ENCODE data around the gene PSG2.
"Not testable (repeated sequence)": the region's sequence is repeated elsewhere in the genome, so short reads cannot be mapped to it uniquely, and the experiment has no call there.

PSG2 gene

DNA sequence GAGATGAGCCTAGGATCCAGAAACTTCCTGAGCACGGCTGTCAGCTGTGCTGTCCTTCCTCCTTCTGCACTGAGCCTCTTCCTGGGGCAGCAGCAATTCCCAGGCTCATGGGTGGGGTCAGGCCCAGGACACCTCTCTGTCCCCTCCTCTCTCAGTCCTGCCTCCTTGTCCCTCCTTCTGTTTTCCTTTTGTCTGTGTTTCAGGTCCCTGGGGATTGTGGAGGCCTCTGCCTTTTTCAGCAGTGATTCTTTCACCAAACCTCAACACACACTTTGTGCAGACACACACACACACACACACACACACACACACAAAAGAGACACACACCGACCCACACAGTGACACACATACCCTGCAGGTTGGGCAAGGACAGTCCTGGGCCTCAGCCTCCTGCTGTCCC lies at the start of gene PSG2:
PSG2 (minus strand) TSS at position 101 of the 400 bp plus-strand sequence. CDS start 132 bp downstream, outside the sequence.
- DNase-seq (ENCODE audit: low spot score) = not testable (repeated sequence)

DNA sequence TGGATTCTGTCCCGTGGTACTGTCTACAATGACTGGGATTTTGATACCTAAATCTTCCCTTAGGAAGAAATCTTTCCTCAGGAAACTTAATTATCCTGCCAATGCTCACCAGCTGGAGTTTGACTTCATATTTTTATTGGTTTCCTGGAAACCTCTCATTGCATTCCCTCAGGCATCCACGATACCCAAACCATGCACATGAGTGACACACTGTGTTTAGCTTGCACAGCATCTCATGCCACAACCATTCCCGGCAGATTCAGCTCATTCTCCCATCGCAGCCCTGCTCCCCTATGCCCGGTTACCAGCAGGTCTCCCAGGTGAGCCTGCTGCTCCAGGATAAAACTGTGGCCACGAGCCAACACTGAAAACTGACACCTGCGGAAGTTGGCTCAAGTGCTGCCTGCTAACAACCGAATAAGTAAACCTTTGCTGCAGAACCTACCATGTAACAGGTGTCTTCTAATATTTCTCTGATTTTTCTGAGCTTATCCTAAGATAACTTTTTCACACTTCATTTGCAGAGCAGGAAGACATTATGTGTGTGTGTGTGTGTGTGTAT lies 48.9 kb upstream of the PSG2 start:
- not testable (repeated sequence) for DNase-seq (ENCODE audit: low spot score)

DNA sequence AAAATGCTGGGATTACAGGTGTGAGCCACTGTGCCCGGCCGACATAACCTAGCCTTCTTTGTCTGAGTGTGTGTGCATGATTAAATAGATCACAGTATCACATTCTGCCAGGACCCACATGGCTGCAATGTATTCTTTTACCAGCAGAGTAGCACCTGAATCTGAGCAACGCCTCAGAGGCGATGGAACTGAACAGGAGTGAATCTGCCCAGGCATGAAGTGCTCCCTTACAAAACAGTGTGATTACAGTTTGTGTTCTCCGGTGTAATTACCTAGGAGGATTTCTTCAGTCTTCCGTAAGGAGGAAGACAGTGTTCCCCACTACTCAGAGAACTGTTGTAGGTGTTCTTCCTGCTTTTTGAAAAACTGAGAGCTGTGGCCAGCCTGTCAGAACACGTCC lies 46.7 kb upstream of the PSG2 start:
- DNase-seq (ENCODE audit: low spot score) = not testable (repeated sequence)

DNA sequence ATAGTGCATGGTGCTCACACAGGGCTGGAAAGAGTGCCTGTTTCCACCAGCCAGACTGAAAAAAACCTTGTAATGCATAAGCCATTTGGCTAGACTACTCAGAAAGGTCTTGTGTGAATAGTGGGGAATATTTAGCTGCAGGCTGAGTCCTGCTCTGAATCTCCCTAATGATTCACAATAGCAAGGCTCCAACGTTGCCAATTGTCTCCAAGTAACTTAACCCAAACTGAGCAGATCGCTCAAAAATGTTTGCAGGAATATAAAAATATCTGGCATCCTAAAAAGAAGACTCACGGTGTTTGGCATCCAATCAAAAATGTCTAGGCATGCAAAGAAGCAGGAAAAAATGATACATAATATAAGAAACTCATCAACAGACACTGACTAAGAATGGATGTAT lies 44.8 kb upstream of the PSG2 start:
- not testable (repeated sequence) for DNase-seq (ENCODE audit: low spot score)

DNA sequence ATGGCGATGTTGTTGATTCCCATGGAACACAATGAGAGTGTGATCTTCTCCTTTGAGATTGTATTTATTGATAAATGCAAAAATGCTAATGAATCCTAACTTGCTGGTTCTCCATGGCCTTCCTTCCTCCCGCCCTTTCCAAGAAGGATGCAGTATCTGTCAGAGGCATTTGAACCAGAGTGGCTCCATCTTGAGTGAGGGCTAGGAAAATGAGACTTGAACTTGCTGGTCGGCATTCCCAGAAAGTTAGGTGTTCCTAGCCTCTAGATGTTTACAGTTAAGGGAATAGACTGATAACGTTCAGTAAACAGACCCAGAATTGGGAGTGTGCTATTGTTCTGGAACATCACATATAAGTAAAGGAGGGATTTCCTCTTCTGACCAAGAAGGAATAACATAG lies 44.2 kb upstream of the PSG2 start:
- no peak for DNase-seq (ENCODE audit: low spot score)

DNA sequence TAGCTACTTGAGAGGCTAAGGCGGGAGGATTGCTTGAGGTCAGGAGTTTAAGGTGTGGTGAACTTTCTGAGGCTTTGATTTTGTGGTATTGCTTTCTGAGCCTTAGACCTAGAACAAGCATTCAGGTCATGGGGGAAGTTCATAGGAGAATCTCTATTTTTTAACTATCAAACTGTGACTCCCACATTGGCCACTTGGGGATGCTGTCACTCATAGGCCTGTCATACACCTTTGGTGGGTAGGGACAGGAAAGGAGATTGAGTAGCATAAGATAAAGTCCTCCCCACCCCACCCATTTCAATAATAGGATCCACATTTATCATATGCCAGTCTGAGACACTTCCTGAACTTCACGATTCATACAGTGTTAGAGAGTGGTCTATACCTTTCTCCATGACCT lies 41.9 kb upstream of the PSG2 start:
- DNase-seq (ENCODE audit: low spot score) = no peak

DNA sequence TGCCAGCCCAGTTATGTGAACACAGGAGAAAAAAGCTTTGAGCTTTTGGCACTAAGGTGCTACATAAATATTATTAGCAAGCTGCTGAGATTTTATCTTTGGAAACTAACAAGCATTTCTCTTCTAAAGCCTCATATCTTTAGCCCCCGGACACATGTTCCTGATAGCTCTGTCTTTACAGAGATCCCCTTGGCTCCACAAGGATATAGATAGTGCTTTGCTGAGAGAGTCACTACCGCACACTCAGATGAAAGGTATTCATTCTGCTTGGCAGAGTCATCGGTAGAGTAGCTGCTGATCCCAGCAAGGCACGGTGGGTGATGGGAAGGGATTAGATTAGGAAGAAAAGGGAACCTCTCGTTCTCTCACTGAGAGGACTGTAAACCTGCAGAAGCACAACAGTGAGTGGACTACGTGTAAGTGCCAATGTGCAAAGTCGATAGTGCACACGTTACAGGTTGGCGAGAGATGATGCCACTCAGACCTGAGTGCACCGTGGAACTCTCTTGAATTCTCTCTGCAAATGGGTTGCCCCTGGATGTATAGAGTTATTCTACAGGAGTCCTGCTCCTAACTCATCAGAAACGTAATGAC lies 38.0 kb upstream of the PSG2 start:
- DNase-seq (ENCODE audit: low spot score) = not testable (repeated sequence)

DNA sequence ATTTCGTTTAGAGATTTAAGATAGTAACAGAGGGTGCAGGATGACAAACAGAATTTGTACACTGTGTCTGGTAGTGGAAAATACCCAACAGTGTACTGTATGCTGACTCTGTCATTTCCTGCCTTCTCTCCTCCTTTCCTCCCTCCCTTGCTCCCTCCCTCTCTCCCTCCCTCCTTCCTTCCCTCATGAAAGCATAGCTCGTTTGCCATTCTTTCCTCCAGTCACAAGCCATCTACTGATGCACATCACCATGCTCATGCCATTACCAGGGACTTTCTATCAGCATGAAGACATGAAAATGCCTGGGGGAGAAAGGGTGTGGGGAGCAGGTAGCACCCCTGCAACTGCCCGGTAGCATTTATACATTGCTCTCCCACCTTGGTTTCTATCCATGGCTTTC lies 37.0 kb upstream of the PSG2 start:
- not testable (repeated sequence) for DNase-seq (ENCODE audit: low spot score)

DNA sequence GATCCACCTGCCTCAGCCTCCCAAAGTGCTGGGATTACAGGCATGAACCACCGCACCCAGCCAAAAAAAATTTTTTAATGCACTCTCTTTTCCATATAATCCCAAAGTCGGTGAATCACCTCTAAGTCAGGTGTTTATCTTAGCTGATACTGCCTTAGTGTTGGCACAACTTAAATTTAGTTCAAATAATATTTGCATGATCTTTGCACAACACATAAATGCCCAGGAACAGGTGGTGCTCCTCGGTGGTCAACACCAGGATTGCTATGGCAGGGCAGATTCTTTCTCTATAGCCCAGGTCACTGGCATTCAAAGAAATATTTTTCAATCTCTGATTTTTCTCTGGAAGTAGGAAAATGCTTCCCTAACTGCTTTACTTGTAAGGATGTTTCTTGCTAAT lies 33.9 kb upstream of the PSG2 start:
- DNase-seq (ENCODE audit: low spot score) = not testable (repeated sequence)

DNA sequence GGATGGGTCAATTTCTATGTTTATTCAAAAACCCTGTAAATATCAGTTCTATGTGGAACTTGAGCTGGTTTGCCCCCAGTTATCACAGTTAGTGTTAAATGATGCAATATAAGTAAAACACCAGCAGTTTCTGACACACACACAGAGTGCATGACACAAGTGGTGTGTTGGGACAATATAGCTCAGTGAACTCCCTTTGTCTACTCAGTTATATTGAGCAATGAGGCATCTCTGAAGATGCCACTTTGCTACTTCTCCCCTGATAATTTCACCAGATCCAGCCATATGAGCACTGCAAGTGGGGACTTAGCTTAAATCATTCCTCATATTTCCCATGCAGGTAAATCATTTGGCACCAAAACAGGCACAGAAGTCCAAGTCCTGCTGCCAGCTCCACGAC lies 33.0 kb upstream of the PSG2 start:
- DNase-seq (ENCODE audit: low spot score) = not testable (repeated sequence)

DNA sequence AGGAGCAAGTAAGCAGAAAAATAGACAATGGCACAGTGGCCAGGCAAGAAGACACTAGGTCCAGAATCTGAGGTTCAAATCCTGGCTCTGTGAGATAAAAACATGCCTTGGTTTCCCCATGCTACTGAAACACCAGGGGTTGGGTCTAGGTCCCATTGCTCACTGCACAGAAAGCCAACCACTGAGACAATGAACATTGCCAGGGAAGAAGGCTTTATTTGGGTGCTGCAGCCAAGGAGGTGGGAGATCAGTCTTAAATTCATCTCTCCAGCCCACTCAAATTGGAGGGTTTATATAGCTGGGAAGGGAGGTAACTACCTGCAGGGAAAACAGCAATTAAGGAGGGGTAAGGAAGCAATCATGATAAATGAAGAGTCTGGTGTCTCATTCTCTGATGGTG lies 32.6 kb upstream of the PSG2 start:
- not testable (repeated sequence) for DNase-seq (ENCODE audit: low spot score)

DNA sequence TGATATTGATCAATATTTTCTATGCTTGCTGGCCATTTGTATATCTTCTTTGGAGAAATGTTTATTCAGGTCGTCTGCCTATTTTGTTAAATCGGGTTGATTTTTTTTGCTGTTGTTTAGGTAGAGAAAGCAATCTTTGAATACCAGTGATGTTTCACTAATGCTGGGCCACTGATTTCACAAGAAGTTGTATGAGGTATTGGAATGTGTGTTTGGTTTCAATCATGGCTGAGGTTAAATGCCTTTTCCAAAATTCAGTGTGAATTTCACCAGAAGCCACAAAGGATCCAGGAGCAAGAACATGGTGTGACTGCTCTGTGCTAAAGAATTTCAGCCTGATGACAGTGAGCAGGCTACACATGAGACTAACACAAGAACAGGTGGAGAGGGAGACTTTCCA lies 32.1 kb upstream of the PSG2 start:
- not testable (repeated sequence) for DNase-seq (ENCODE audit: low spot score)

DNA sequence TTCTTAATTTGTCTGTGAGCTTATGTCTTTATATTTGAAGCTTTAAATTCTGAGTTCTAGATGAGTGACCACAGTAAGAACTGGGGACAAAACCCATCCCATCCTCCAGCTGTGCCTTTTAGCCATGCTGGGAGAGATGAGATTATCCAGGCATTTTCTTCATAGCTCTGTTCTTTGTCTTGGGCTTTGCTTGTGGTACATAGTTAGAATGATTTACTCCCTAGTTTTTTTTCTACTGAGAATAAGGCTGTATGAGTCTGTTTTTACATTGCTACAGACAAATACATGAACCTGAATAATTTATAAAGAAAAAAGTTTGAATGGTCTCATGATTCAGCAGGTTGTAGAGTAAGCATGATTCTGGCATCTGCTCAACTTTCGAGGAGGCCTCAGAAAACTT lies 24.9 kb upstream of the PSG2 start:
- DNase-seq (ENCODE audit: low spot score) = not testable (repeated sequence)

DNA sequence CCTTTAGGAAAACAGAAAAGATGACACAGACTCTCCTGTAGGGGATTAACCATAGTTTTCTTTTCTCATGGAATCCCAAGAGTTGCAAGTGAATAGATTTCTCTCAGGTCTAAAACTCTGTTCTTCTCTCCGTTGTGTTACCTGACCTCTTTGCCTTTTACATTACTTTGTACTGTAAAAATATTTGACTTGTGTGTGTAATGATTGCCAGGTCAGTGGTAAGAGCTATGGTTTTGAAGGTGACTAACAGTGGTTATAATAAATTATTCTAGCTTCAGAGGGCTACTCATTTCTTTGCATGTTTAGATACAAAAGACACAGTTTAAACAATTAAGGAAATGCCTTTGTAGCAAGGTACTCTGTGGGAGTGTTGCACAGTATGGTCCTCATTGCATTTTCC lies 23.0 kb upstream of the PSG2 start:
- no peak for DNase-seq (ENCODE audit: low spot score)

DNA sequence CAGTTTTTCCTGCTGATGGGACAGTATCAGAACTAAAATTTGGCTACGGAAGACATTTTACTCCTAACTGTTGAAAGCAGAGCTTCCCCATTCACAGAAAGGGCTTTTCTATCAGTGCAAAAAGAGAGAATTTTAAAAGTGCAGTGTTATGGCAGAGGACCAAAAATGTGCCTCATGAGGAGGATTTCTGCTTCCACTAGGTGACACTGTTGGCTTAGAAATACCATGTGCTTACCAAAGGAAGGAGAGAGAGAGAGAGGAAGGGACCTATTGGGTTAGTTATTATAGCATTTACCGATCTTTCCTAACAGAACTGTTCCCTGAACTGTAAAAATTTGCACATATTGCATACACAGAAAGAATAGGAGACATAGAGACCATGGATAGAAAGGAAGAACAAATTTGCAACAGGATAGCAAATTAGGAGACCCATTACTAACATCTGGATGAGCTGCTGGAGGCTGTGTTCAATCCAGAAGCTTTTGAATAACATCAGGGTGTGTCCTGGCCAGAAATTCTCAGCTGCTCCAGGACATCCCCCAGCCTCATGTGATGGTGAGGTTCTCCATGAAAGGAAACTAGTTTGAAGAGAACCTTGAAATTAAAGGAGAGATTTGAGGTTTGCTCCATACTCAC lies 21.8 kb upstream of the PSG2 start:
- peak; percentile 3 for DNase-seq (ENCODE audit: low spot score)

DNA sequence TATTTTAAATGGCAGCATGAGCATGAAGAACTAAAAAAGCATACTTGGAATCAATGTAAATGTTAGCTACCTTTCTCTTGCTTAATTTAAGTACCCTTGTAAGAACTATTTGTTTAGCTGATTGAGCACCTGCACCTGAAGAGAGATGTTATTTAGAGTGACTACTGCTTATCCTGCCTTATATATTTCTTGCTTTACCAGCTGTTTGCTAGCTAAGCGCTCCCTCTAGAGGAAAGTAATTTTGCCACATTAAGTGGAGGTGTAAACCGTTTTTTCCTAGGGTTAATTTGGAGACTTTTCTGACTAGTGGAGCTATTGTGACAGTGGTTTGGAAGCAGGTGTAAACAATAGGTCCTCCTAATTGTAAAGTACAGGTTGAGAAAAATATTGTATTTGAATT lies 19.4 kb upstream of the PSG2 start:
- no peak for DNase-seq (ENCODE audit: low spot score)

DNA sequence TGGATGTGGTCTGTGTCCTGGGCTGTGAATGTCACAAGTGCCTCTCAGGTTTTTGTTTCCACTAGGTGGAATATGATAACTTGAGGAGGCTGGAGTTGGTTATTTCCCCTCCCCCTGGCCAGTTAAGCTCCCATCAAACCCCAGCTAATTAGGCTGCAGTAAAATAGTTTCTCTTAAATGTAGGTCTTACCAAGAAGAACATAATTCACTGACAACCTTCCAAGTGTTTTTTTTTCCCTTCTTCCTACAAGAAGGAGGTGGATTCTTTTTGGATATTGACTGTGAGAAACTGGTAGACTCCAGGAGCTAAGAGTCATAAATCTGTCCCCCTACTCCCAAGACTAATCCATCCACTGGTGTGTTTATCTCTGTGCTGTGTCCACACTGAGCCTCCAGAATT lies 15.9 kb upstream of the PSG2 start:
- not testable (repeated sequence) for DNase-seq (ENCODE audit: low spot score)

DNA sequence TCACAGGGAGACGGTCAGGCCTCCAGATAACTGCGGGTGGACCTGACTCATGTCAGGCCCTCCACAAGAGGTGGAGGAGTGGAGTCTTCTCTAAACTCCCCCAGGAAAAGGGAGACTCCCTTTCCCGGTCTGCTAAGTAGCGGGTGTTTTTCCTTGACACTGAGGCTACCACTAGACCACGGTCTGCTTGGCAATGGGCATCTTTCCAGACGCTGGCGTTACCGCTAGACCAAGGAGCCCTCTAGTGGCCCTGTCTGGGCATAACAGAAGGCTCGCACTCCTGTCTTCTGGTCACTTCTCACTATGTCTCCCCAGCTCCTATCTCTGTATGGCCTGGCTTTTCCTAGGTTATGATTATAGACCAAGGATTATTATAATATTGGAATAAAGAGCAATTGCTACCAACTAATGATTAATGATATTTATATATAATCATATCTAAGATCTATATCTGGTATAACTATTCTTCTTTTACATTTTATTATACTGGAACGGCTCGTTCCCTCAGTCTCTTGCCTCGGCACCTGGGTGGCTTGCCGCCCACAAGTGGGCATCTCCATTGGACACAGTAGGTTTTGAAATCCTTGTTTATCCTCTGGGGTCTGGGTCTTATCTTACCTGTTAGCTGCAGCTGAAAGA lies 5.3 kb upstream of the PSG2 start:
- DNase-seq (ENCODE audit: low spot score) = peak; percentile 7

DNA sequence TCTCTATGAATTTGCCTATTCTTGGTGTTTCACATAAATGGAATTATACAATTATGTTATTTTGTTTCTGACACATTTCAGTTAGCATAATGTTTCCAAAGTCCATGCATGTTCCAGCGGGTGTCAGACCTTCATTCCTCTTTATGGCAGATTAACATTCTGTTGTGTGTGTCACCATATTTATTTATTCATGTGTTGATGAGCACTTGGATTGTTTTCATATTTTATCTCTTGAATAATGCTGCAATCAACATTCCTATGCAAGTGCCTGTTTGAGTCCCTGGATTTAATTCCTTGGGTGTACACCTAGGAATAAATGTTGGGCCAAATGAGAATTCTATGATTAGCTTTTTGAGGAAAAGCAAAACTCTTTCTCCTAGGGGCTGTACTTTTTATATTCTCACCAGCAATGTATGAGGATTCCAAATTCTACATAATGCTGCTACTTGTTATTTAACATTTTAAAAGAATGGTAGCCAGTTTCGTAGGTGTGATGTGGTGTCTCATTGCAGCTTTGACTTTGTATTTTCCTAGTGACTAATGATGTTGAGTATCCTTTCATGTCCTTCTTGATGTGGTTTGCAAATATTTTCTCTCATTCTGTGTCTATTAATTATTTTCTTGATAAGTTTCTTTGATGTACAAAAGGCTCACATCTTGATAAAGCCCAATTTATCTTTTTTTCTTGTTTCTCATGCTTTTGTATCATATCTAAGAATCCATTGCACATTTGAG lies 3.5 kb upstream of the PSG2 start:
- DNase-seq (ENCODE audit: low spot score) = not testable (repeated sequence)

DNA sequence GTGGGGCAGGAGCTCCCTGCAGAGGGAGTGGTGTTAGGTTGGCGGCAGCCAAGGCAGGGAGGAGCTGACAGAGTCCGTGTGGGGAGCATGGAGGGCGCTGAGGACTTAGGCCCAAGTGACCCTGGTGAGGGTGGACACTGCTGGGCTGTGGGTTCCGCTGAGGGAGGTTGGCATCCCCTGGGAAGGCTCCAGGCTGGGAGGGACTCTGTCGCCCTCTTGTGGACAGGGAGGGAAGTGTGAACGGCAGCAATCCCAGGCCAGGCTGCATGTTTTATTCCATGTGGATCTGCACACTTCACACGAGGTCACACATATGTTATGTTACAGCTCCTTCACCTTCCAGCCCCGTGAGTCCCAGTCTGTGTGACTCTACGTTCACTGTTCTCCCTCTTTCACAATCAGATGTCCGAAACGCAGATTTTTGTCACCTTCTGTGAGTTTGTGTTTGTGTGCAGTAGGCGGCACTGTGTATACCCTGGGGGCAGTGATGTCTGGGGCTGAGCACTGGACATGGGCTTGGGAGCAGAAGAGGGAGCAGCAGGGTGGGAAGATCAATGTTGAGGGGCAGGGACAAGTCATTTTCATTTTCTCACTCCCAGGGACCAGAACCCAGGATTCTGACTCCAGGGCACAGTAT lies 1.8 kb upstream of the PSG2 start:
- DNase-seq (ENCODE audit: low spot score) = peak; percentile 3

DNA sequence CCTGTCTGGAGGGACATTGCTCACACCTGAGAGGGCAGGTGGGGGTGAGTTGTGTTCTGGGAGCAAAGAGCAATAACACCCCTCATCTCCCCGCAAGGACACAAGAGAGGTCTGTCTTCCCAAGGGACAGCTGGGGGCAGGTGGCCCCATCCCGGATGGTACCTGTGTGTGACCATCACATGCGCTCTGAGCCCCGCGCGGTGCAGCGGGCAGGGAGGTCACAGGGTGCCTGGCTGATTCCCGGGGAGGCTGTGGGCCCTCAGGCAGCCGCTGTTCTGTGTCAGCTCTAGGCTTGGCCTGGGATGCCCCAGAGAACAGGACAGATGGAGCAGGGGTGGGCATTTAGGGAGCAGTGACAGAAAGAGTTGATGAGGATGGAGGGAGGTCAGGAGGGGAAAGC lies 1.2 kb upstream of the PSG2 start:
- not testable (repeated sequence) for DNase-seq (ENCODE audit: low spot score)

DNA sequence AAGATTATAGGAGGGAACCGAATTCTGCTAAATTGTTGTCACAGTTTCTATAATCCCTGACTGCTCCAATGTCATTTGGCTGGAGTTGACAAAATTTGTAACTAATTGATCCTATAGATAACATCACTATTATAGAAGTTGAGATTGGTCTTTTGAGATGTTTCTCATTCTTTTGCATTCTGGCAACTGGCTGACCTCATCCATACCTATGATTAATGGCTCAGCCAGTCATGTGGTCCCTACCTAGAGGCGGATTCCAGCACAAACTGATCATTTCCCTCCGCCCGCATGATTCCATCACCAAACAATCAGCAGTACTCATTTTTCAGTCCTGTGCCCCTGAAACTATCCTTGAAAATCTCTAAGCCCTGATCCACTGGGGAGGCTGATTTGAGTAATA lies 4.2 kb downstream of the PSG2 start:
- no peak for DNase-seq (ENCODE audit: low spot score)
